HG03575 (cell line): ENCODE results near the gene PABPN1.

Source experiments
- ATAC-seq: cut with Tn5 transposase; IDR thresholded peaks from one replicate; pipeline ENCODE4 v1.9.1; 2021; ENCODE audit not compliant: unreplicated experiment, insufficient number of reproducible peaks, low FRiP score; ENCODE audit errors: extremely low read depth

Gene PABPN1

GRCh38 chr14:23371865-23372264, 50.6 kb downstream of the PABPN1 start:
- no peak for ATAC-seq

- ATAC-seq, result no peak
These were observed 51.3 kb downstream of the PABPN1 start, which contains the start of gene IL25 for GRCh38 chr14:23372509-23372908. Gene IL25, plus strand, starts transcription at chr14:23372809.

- ATAC-seq, result no peak
These were observed 51.8 kb downstream of the PABPN1 start for GRCh38 chr14:23373041-23373440.
